Amniotic stem cell (primary cell): Measurements from ENCODE around the gene RNU6-1.

ENCODE experiments used
- DNase-seq: peaks from one replicate; lab custom pipeline; 2025; lab: John Stamatoyannopoulos, UW

Gene RNU6-1

GRCh38 chr15:67839929-67840748 is at the start of gene RNU6-1:
Gene RNU6-1, minus strand, starts transcription at chr15:67840045.
- peak; percentile 82 for DNase-seq

GRCh38 chr15:67887776-67888175 is 47.9 kb upstream of the RNU6-1 start:
- no peak for DNase-seq

GRCh38 chr15:67885861-67886260 is 46.0 kb upstream of the RNU6-1 start:
- no peak for DNase-seq

GRCh38 chr15:67885175-67885523 is 45.3 kb upstream of the RNU6-1 start:
- DNase-seq: no peak

GRCh38 chr15:67884514-67885174 is 44.8 kb upstream of the RNU6-1 start:
- no peak for DNase-seq

GRCh38 chr15:67884009-67884408 is 44.2 kb upstream of the RNU6-1 start:
- no peak for DNase-seq

- no peak for DNase-seq
These were observed 43.5 kb upstream of the RNU6-1 start for GRCh38 chr15:67883234-67883773.

- DNase-seq: no peak
These were observed 42.8 kb upstream of the RNU6-1 start for GRCh38 chr15:67882487-67883233.

GRCh38 chr15:67880651-67881182 is 40.9 kb upstream of the RNU6-1 start:
- no peak for DNase-seq

- DNase-seq: no peak
These were observed 39.7 kb upstream of the RNU6-1 start for GRCh38 chr15:67879440-67880129.

GRCh38 chr15:67878712-67879206 is 38.9 kb upstream of the RNU6-1 start:
- no peak for DNase-seq

GRCh38 chr15:67873777-67874176 is 33.9 kb upstream of the RNU6-1 start:
- DNase-seq: no peak

- no peak for DNase-seq
These were observed 31.1 kb upstream of the RNU6-1 start for GRCh38 chr15:67870868-67871408.

GRCh38 chr15:67869701-67870100 is 29.9 kb upstream of the RNU6-1 start:
- no peak for DNase-seq

GRCh38 chr15:67865766-67866165 is 25.9 kb upstream of the RNU6-1 start:
- no peak for DNase-seq

GRCh38 chr15:67865331-67865730 is 25.5 kb upstream of the RNU6-1 start:
- no peak for DNase-seq

- DNase-seq: peak; percentile 43
These were observed 23.7 kb upstream of the RNU6-1 start for GRCh38 chr15:67863442-67863987.

GRCh38 chr15:67862750-67863441 is 23.1 kb upstream of the RNU6-1 start:
- no peak for DNase-seq

GRCh38 chr15:67861983-67862382 is 22.1 kb upstream of the RNU6-1 start:
- DNase-seq: no peak

- no peak for DNase-seq
These were observed 19.6 kb upstream of the RNU6-1 start for GRCh38 chr15:67859331-67859946.
